Calu3 (cell line): Measurements from ENCODE around the gene CHRNA5. TPM values are rescaled to one million over a fixed set of nuclear protein-coding genes. Genes with fewer than 3 reads are reported as not detected.

Source experiments
- BruUV-seq: library from RNA; stranded (reverse); fragments of 400-500 nt; replicated peaks from 2 replicates; lab custom pipeline; 2021; lab: Mats Ljungman, UMichigan
- CTCF ChIA-PET: fragments of 300-600 bp; sonication (Branson Sonifier 250); formaldehyde crosslinking; loops from one replicate; lab custom pipeline; 2022; ENCODE audit warnings: antibody characterized with exemption; lab: Charles Lee
- DNase-seq: peaks from one replicate; pipeline ENCODE4 v3.0.0; 2022
- H3K27ac Mint-ChIP-seq: one replicate; pipeline ENCODE4 v1.8.0; 2022; ENCODE audit warnings: mixed read lengths; ENCODE audit not compliant: unreplicated experiment
- H3K27me3 Mint-ChIP-seq: one replicate; pipeline ENCODE4 v1.8.0; 2022; ENCODE audit warnings: mixed read lengths; ENCODE audit not compliant: unreplicated experiment
- H3K36me3 Mint-ChIP-seq: one replicate; pipeline ENCODE4 v1.8.0; 2022; ENCODE audit warnings: mild to moderate bottlenecking, moderate library complexity, mixed read lengths; ENCODE audit not compliant: insufficient read depth, unreplicated experiment
- H3K4me1 Mint-ChIP-seq: one replicate; pipeline ENCODE4 v1.8.0; 2022; ENCODE audit warnings: mild to moderate bottlenecking, low read depth, mixed read lengths; ENCODE audit not compliant: unreplicated experiment
- H3K4me3 Mint-ChIP-seq: one replicate; pipeline ENCODE4 v1.8.0; 2022; ENCODE audit warnings: mild to moderate bottlenecking, low read depth, moderate library complexity, mixed read lengths; ENCODE audit not compliant: unreplicated experiment
- H3K9me3 Mint-ChIP-seq: one replicate; pipeline ENCODE4 v1.8.0; 2022; ENCODE audit warnings: low read depth, mixed read lengths; ENCODE audit not compliant: unreplicated experiment
- intact Hi-C: fragments of 100-400 bp; cut with micrococcal nuclease; formaldehyde crosslinking; loops from one replicate; pipeline ENCODE4 v1.10.0; 2022; ENCODE audit not compliant: unreplicated experiment
- total RNA-seq: library from RNA; stranded (reverse); gene quantifications from 2 replicates; pipeline ENCODE4 v1.2.3, GENCODE V29; 2022
- TF ChIP-seq, protein P1 (sequence below): fragments of 200-600 bp; IDR thresholded peaks from one replicate; pipeline ENCODE4 v1.8.0; 2022; ENCODE audit warnings: antibody characterized with exemption; ENCODE audit not compliant: unreplicated experiment

The CHRNA5 gene
- total RNA-seq, 1 experiment from 2014 or later: 47.0 TPM

DNA sequence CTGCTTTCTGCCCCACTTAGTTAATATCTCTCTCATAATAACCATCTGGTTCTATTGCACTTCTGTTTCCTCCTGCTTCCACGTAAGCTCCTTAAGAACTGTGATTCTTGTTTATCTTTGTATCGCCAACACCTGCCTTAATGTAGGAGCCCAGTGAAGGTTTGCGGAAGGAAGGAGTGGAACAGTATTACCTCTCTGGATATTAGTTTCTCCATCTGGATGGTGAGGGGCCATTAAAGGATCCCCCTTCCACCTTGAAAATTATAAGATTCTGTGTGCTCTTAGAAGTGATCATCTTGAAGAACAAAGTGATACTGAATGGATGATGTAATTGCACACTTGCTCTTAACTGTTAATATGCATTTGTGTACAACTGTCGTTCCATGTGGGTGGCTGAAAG is 2.2 kb downstream of the CHRNA5 start:
- Mint-ChIP-seq H3K4me1 (peaks cover 7% of the 10 kb centered on the region), H3K27ac (peak overlapping the region; percentile 86), H3K4me3 (peak overlapping the region; percentile 87), H3K9me3 (no peaks in the 10 kb centered on the region), H3K36me3 (peaks cover 30% of the 10 kb centered on the region), H3K27me3 (no peaks in the 10 kb centered on the region)
- no TSS peak for BruUV-seq
- CTCF ChIA-PET: interaction anchor here (0.6 to 1.3 kb wide), 2 partner anchors 9 to 167 kb away, joined by 3 read pairs; no protein-coding TSS in a partner anchor
- TF ChIP-seq, protein P1, sequence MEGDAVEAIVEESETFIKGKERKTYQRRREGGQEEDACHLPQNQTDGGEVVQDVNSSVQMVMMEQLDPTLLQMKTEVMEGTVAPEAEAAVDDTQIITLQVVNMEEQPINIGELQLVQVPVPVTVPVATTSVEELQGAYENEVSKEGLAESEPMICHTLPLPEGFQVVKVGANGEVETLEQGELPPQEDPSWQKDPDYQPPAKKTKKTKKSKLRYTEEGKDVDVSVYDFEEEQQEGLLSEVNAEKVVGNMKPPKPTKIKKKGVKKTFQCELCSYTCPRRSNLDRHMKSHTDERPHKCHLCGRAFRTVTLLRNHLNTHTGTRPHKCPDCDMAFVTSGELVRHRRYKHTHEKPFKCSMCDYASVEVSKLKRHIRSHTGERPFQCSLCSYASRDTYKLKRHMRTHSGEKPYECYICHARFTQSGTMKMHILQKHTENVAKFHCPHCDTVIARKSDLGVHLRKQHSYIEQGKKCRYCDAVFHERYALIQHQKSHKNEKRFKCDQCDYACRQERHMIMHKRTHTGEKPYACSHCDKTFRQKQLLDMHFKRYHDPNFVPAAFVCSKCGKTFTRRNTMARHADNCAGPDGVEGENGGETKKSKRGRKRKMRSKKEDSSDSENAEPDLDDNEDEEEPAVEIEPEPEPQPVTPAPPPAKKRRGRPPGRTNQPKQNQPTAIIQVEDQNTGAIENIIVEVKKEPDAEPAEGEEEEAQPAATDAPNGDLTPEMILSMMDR: no peak
- no peak for DNase-seq
- intact Hi-C loops: no loop called here

DNA sequence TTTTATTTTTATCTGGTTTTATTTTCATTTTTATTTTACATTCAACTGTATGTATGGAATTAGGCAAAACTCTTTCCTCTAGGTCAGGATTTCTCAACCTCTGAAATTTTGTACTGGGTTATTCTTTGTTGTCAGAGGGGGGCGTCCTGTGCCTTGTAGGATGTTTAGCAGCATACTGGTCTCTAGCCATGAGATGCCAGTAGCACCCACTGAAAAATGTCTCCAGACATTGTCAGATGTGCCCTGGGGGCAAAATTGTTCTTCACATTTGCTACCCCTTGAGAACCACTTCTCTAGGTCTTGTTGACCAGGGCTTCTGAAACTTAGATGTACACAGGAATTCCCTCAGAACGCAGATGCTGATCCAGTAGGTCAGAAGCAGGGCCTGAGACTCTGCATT is 5.4 kb downstream of the CHRNA5 start:
- CTCF ChIA-PET: interaction anchor here (0.7 kb wide), 1 partner anchor 16 kb away, joined by 3 read pairs; no protein-coding TSS in a partner anchor
- no peaks in the 10 kb centered on the region for H3K27me3 Mint-ChIP-seq
- H3K4me3 Mint-ChIP-seq: no peak overlapping the region
- no peak for DNase-seq
- no peaks in the 10 kb centered on the region for H3K9me3 Mint-ChIP-seq
- no peaks in the 10 kb centered on the region for H3K4me1 Mint-ChIP-seq
- no TSS peak for BruUV-seq
- H3K36me3 Mint-ChIP-seq: peaks cover 22% of the 10 kb centered on the region
- intact Hi-C loops: no loop called here
- H3K27ac Mint-ChIP-seq: no peak overlapping the region
- TF ChIP-seq, protein P1: no peak

DNA sequence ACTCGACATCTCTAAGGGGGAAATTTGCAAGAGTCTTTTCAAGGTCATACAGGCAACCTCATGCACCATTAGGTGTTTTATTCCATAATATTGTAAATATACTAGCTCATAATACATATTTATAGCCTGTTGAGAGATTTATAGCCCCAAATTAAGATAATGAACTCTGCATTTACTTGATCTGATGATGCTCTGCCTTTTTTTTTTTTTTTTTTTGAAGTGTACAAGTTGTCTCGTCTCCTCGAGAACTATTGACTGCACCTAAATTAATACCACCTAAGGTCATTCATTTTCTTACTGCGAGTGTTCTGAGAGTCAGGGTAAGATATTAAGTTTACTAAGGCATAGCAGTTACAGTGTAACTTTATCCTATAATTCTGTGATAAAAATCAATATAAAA is 6.1 kb downstream of the CHRNA5 start:
- H3K4me3 Mint-ChIP-seq: no peak overlapping the region

DNA sequence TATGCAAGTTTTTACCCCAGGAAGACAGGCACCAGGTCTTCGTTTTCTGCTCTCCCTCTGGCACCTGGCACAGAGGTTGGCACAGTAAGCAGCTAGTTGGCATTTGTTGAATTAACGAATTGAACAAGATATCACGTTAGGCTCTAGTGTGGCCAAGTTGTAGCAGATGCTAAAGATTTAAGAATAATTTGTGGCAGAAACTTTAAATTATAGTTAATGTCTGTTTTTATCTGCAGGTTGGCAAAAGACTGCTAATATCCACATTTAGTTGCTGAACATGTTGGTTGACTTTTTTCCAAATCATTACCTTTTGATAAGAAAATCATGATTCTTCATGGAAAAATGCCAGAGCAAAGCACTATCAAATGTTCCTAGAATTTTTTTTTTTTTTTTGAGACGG is 8.1 kb downstream of the CHRNA5 start:
- Mint-ChIP-seq H3K9me3 (no peaks in the 10 kb centered on the region), H3K4me3 (no peak overlapping the region), H3K4me1 (no peaks in the 10 kb centered on the region), H3K36me3 (no peaks in the 10 kb centered on the region), H3K27me3 (no peaks in the 10 kb centered on the region), H3K27ac (no peak overlapping the region)
- CTCF ChIA-PET: no interaction called here
- intact Hi-C loops: no loop called here
- TF ChIP-seq, protein P1: no peak
- BruUV-seq: no TSS peak
- no peak for DNase-seq

More for the DNA sequence above, 6.1 kb downstream of the CHRNA5 start:
- Mint-ChIP-seq H3K27me3 (no peaks in the 10 kb centered on the region), H3K27ac (no peak overlapping the region), H3K36me3 (peaks cover 15% of the 10 kb centered on the region), H3K9me3 (no peaks in the 10 kb centered on the region), H3K4me1 (no peaks in the 10 kb centered on the region)
- TF ChIP-seq, protein P1: no peak
- BruUV-seq: no TSS peak
- DNase-seq: no peak
- intact Hi-C loops: no loop called here
- CTCF ChIA-PET: interaction anchor here (0.7 kb wide), 1 partner anchor 15 kb away, joined by 3 read pairs; no protein-coding TSS in a partner anchor
